HTR-8/SVneo (cell line): Measurements from ENCODE around the gene SETD3.
A peak's percentile ranks its signal among the peaks of the same experiment; 100 is the strongest.

ENCODE experiments used
- DNase-seq: peaks from one replicate; pipeline ENCODE4 v3.0.0; 2011; ENCODE audit warnings: low spot score, mixed read lengths; ENCODE audit not compliant: insufficient read length
- FAIRE-seq: peaks from 2 replicates; lab custom pipeline; 2011; peaks lifted over from hg19 to GRCh38; lab: Jason Lieb, UNC

The SETD3 gene

DNA sequence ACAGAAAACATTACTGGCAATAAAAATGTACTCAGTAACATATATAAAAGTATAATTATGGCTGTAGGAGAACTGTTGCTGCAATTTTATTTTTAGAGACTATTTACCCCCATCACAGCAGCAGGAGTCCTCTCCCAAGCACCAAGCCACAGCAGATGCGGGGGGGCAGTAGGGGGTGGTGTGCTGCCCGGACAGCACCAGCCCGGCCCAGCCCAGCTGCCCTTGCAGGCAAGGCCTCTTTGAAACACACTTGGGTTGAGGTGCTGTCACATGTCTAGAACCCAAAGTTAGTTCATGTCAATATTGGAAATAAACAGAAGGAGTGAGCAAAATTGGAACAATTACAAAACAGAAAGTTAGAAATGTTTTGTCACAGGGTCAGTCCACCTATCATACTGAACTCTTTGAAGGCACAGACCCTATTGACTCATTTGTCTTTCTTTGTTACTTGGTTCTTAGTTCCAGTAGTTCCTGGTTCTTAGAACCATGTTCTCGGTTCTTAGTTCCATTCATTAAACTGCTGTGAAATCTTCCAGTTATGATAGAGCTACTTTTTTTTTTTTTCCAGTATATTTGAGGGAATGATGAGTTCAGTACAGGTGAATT is 23.3 kb upstream of the SETD3 start:
- FAIRE-seq (no peak), DNase-seq (no peak)

DNA sequence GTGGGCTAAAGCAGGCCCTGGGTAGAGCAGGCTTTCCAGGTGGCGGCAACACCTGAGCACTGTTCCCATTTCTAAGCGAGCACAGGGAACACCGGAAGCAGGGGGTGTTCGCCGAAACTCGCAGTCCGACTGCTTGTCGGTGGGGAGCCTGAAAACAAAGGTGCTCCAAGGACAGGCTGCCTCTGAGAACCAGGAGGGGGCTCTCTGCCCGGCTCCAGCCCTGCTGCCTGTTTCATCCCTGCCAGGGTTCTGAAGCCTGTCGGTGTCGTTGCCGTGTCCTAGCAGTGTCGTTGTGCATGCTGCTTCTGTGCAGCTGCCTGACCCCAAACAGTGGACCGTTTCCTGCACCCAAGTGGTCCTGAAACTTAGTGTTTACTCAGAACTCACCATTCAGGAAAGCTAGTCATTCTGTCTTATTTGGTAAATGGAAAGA is 22.3 kb upstream of the SETD3 start:
- DNase-seq (no peak), FAIRE-seq (no peak)

DNA sequence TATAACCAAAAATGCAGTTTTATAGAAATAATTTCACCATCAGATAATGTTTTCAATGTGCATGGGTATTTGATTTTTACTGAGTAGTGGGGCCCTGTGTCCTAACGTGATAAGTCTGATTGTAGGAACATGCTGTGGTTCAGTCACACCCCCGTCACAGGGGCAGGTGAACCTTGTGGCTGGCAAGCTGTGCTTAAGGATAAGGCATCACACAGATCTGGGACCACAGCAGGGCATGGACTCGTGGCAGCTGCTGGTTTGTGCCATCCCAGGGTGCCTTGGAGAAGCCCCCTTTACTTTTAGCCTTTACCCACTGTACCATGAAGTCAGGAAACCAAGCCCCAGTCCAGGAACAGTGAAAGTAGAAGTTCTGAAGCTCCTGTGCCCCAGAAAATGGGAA is 17.2 kb upstream of the SETD3 start:
- DNase-seq (no peak), FAIRE-seq (no peak)

DNA sequence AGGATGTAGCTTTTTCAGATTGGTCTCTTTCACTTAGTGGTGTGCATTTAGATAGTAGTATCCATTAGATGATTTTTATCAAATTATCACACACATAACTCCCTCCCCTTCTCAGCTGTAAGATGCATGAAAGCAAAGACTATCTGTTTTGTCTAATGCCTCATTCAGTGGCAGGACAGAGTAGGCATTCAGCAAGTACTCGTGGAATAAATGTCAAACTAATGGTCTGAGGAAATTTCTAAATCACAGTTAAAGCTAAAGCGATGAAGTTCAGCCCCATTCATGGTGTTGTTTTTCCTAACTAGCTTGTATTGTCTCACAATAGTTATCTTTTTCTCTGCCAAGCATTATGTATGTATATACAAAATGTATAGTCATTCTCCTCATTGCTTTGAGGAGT is 16.7 kb upstream of the SETD3 start:
- DNase-seq (no peak), FAIRE-seq (no peak)

DNA sequence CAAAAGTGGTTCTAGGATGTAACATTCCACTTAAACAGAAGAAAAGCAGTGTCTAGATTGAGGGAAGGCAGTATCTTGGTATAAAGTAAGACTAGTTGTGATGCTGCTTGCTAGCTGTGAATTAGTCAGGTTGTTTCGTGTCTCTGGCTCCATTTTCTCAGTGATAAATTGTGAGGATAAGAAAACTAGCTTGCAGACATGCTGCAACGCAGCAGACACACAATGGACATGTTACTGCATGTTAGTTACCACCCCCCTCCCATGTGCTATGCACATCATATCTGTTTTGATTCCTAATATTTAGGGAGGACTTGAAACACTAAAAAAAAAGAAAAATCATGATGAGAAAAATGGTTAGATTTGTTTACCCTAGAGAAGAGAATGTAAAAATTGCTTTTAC is 3.4 kb upstream of the SETD3 start:
- FAIRE-seq, result no peak
- DNase-seq, result no peak

DNA sequence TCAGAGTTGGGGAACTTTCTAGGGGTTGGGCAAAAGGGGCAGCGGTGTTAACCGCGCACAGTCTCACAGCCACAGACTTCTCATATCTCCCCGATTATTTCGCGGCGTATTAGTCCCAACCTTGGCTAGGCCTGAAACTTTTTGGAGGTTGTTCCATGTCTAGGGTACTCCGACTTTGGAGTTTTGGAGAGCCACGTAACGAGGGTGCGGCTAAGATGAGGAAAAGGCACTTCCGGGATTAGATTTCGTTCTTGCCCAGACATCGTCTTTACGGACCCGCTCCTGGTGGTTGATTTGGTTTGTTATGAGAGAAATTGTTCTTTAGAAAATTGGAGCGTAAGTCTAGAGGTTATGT is 1.1 kb upstream of the SETD3 start:
- no peak for FAIRE-seq
- DNase-seq, result no peak

DNA sequence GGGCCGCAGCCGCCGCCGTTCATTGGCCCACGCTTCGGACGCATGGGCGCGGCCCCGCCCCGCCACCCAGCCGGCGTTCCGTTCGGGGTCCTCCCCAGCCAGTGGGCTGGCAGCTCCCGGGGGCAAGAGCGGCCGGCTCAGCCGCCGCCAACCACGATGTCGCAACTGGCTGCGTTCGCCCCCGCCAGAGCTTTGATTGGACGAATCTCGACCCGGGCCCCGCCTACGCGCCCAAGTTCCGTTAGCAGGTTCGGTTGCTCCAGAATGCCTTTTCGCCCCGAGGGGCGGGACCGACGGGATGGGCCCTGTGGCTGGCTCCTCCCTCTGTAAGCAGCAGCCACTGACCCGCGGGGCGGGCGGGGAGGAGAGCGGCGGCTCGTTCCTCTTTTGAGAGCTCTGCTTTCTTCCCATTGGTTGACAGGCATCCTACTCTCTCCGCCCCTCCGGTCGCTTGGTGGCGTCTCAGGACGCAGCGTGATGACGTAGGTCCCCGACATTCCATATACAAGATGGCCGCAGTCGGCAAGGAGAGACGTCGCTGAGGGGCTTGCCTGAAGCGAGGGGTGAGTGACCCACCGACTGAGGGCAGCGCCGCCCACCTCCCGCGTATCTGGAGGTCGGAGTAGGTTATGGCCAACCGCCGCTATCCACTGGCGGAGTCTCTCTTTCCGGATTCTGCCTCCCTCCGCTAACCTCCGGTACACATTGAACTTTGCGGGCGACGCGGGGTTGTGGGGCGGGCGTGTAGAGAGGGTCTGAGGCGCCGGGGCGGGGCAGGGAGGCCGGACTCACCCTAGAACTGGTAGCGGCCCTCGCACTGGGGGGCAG is 472 bp upstream of the SETD3 start, which contains the start of gene CCNK:
Gene CCNK, plus strand, starts transcription at position 493 of the 828 bp plus-strand sequence. CDS start 11,269 bp downstream, outside the sequence.
- FAIRE-seq, result peak; percentile 98
- DNase-seq, result peak; percentile 98

DNA sequence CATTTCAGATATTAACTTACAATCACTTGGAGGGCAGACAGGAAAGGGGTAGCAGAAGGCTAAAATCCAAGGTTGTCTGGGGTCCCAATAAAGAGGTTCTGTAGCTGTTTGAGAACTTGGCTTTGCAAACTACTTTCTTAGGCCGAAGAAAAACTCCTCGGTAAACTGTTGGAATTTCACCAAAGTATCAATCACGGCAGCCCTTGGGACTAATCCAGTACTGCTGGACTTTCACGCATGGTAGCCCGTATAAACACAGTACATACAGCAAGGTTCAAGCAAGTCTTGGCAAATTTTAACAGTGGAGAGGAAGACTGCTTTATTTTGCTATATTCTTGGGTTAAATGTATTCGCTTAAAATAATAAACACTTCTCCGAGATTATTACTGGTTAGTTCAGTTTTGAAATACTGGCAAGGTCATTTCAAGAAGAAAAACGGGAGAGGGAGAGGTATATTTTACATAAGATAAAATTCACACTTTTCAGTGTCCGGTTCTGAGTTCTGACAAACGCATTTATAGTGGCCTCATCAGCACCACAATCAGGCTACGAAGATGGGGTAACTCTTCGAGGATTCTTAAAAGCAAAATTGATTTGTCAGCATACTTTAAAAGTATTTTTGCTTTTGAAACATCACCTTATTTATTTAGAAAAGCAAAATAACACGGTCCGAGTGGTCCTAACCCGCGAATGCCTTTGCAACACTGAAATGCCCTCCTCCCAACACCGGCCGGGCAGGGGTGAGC is 1.3 kb downstream of the SETD3 start:
- DNase-seq (no peak), FAIRE-seq (no peak)

DNA sequence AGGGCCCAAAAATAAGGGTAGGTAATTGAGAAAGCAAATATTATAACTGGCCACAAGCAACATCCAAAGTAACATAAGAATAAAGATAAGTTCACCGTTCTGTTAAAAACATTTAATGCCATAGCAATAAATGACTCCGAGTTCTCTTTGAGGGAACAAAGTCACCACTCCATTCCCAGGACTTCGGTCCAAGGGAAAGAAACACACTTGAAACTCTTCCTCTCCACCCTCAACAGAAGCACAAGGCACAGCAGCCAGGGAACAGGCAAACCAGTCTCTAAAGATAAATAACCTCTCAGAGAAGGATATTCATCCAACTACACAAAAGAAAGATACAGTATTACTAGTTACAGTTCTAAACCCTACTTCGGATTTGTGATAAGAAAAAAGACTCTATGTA is 2.5 kb downstream of the SETD3 start:
- DNase-seq (no peak), FAIRE-seq (no peak)

DNA sequence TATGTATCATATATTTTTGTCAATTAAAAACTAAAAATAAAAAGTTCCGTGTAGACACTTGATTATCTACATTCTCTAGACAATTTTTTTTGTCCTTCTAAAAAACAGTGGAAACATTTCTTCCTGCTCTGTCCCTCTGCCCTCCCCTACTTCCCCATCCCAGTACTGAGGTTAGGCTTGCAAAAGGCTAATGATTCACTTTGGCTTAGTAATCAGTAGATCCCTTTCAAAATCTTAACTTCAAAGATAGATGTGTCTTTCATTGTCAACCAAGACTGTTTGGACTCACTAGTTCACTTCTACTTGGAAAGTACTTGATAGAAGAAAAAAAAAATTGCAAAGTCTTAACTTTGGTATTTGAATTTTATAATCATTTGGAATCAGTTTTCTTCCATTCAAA is 3.8 kb downstream of the SETD3 start:
- DNase-seq, result no peak
- FAIRE-seq, result no peak

DNA sequence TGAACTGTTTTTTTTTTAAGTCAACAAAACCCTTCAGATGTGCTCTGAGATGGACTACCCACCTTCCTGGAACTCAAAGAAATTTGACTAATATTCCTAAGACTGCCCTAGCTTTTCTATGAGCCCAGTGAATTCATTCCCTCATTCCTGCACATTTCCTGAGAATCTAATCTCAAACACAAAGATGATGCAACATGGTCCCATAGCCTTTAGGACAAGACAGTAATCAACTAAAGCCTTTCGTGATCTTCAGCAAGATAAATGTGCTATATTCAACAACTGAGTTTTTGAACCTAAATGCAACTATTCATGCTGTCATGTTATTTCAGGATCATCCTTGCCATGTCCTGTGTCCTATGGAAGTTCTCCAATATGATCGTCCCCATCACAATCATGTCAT is 5.0 kb downstream of the SETD3 start:
- FAIRE-seq, result no peak
- DNase-seq, result no peak

DNA sequence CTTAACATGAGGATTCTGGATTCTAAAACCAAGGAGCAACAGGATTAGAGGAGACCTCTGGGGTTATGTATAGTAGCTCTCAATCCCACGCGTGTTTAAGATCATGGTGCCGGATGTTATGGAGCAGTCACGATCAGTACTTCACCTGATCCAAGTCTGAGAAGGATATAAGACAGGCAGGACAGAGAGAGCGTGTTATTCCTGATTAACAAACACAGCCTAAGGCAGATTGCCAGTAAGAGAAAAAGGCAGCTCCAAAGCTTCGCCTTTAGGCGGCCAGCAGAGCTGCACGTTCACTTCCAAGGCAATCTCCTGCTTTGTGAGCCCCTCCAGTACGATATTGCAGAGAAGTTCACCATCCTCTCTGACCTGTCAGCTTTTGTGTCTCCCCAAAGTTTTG is 5.5 kb downstream of the SETD3 start:
- FAIRE-seq, result no peak
- no peak for DNase-seq

DNA sequence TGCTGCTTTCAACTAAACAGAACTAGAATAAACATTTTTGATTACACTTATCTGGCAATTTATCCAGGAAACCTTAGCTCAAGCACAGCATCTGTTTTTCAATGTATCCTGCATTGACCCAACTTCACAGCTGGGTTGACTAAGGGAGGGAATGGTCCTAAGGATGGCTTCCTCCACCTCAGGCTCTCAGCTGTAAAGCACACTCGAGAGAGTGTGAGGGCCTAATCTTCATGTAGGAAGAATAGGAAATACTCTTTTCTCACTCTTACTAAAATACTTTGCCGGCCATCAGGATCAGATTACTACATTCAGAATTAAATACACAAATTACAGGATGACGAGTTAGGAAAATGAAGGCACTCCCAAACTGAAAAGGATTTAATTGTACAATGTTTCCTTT is 7.2 kb downstream of the SETD3 start:
- no peak for FAIRE-seq
- no peak for DNase-seq

DNA sequence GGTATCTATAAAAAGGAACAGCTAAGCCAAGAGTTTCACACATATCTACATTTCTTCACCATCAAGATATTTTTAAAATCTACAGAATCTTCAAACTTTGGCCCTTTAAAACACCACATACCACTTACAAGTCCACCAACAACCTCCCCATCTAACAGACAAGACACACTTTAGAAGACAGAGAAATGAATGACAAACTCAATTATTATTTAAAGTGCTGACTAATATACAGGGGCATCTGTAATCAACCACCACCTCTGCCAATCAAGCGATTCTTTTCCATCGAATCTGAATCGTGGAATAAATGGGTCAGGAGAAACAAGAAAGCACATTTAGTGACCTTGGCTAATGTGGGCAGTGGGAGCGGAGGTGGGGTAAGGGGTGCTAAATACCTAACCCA is 7.7 kb downstream of the SETD3 start:
- DNase-seq, result no peak
- no peak for FAIRE-seq

DNA sequence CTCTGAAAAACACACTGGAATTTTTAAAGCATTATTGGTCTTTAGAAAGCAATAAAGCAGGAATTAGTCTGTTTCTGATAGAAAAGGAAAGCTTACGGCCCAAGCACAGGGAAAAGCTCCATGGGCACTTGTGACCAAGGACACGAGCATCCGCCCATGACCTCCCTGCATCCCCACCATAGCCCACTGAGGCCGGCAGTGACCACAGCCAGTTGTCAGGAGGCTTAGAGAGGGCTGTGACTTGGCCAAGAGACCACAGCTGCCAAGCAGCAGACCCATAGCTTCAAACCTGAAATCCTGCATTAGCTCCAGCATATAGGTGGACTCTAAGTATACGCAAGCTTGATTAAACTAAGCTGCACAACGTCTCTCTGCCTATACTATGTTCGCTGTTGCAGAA is 8.9 kb downstream of the SETD3 start:
- FAIRE-seq, result no peak

DNA sequence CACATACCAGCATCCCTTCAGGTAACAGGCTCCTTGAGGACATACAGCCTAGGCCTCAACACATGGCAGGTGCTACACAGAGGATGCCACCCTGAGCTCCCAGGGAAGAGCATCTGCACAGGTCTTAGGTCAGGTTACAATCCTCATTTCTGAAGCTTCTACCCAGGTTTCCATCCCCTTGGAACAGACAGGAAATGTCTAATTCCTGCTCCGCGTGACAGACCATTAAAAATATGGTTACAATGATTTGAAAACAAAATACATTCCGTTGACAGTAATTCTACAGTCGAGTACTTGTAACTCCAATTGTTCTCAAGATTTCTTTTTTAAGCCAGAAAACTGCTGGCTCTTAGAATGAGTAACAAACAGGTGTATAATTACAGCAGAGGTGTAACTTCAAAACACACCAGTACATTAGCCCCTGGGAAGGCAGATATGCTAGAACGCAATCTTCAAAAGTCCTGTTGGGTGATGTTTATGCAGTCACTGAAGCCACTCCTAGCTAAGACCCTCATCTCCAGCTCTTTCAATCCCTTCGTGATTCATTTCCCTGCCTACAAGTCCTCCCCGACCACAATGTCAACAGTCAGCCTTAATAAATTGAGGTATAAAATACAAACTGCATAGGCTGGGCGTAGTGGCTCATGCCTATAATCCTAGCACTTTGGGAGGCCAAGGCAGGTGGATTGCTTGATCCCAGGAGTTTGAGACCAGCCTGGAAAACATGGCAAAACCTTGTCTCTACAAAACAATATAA is 11.6 kb downstream of the SETD3 start:
- DNase-seq (no peak), FAIRE-seq (no peak)

More for the DNA sequence above, 8.9 kb downstream of the SETD3 start:
- DNase-seq, result no peak

DNA sequence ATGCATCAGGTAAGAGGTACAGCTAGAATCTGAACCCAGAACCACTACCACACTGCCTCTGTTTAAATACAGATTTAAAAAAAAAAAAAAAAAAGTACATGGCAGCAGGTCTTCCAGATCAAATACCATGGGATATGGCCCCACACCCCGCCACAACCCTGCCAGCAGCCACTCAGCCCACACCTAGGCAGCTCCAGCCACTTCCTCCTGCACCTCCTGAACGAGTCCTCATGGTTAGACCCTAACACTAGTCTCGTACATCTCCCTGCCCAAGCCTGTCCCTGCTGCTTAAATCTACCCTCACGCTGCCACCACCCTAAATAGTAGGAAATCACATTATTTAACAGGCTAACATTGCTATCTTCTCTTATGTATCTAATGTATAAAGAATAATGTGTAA is 12.6 kb downstream of the SETD3 start:
- DNase-seq, result no peak
- no peak for FAIRE-seq

DNA sequence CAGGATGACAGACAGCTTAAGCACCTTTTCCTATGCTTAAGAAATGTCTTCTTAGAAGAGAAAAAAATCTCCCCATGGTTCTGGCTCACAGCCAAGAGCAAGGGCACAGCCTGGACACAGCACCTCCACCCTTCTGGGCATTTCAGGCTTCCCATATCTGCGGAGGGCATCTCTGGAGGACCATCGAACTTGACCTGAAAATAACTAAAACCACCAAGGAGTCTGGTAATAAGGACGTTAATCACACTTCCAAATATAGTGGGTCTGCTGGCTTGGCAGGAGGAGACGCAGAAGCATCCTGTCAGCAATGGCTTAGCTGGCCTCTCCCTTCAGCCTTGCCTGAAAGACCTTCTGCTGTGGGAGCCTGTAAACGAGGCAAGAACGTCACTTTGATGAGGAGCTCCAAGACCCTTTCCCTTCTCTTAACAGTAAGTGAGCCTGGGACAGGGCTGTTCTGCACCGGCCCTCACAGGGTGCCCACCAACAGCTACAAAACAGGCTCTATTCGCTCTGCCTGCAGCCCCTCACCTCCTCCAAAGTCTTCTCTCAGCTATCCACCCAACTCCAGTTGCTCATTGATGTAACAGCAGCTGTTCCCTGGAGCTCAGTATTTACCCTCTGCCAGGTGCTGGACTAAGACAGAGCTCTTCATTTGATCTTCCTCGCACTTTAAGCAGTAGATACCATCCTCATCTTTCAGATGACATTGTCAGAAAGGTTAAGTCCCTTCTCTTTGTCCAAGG is 13.2 kb downstream of the SETD3 start:
- FAIRE-seq (no peak), DNase-seq (no peak)

DNA sequence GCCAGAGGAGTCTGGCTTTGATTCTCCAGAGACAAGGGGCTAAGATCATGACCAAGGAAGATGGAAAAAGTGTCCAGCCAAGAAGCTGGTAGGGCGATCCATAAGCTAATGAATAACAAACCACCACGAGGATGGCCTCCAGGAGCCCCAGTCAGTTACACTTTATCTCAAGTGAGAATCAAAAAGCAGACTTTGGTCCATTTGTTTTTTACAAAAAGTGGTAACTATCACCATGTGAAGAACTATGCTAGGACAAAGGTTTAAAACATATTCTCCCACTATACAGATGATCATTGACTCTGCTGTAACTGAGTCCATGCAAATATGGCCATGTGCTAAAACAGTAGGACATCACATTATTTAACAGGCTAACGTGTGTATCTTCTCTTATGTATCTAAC is 13.9 kb downstream of the SETD3 start:
- no peak for FAIRE-seq

DNA sequence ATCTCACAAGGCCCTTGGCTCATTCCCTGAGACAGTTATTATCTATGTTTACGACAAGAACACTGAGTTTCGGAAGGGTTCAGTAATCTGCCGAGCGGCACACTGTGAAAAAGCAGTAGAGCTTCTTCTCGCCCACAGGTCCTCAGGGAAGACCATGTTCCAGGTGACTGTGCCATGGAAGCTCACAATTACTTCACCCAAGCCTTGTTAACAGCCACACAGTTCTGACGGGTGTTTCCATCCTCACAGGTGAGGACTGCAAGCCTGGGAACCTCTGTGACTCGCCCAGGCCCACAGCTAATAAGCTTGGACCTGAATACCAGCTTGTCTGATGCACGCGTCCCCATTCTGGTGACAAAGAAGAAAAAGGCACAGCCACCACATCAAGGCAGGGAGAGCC is 15.4 kb downstream of the SETD3 start:
- FAIRE-seq, result no peak
- no peak for DNase-seq

More for the DNA sequence above, 13.9 kb downstream of the SETD3 start:
- no peak for DNase-seq
